ENCODE measurements around the gene SMIM45.

Gene SMIM45

DNA sequence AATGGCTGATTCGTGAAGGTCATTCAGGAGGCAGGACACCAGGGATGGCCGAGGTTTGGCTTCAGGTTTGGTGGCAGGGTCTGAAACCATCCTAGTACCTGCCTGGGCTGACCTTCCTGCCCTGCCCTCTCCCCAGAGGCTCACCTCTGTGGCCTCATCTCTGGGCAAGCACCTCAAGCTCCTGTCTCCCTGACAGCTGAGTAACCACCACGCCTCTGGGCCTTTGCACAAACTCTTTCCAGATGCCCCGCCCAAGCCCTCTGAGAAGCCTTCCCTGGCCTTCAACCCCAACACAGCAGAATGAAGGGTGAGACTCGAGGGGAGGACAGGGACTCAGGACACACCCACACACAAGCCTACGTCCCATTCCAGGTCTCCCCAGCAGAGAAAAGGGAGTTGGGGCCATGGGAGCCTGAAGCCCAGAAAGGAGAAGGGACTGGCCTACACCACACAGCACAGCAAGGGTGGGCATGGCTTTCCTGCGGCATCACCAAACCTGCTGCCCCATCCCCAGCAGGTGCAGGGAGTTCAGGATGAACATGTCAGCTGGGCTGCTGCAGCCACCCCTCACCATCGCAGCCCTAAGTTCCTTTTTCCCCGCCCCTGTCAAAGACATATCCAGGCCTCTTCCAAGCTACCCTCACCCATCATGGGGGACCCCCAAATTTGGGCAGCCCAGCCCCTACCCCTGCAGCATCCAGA, 39.5 kb upstream of the SMIM45 start:
- no peaks in the 10 kb centered on the region for H3K36me3 ChIP-seq (ENCODE audit: insufficient read depth)
- peaks cover 6% of the 10 kb centered on the region for H3K4me1 ChIP-seq (ENCODE audit: insufficient read depth)
- no peak overlapping the region for H3K4me3 ChIP-seq (ENCODE audit: low read depth, low read length)
- 81% methylated on average over 9 of the region's 9 CpGs for WGBS
- H3K27ac ChIP-seq (ENCODE audit: low read depth), result no peak overlapping the region
- no peak for DNase-seq (ENCODE audit: extremely low spot score)

GRCh38 chr22:41913040-41913719, 38.8 kb upstream of the SMIM45 start:
- Histone ChIP-seq H3K27ac (ENCODE audit: low read depth) (no peak overlapping the region), H3K36me3 (ENCODE audit: insufficient read depth) (no peaks in the 10 kb centered on the region), H3K4me1 (ENCODE audit: insufficient read depth) (peaks cover 6% of the 10 kb centered on the region), H3K4me3 (ENCODE audit: low read depth, low read length) (no peak overlapping the region)
- DNase-seq (ENCODE audit: extremely low spot score), result no peak
- 74% methylated on average over 11 of the region's 11 CpGs for WGBS

- no peak overlapping the region for H3K27ac ChIP-seq (ENCODE audit: low read depth)
- 2% methylated on average over 79 of the region's 79 CpGs for WGBS
- DNase-seq (ENCODE audit: extremely low spot score), result no peak
- H3K4me3 ChIP-seq (ENCODE audit: low read depth, low read length), result peak overlapping the region; percentile 40
- no peaks in the 10 kb centered on the region for H3K36me3 ChIP-seq (ENCODE audit: insufficient read depth)
- H3K4me1 ChIP-seq (ENCODE audit: insufficient read depth), result peaks cover 6% of the 10 kb centered on the region
These were observed 38.0 kb upstream of the SMIM45 start for GRCh38 chr22:41913842-41914534.

GRCh38 chr22:41914611-41915034, 37.3 kb upstream of the SMIM45 start:
- Histone ChIP-seq H3K36me3 (ENCODE audit: insufficient read depth) (no peaks in the 10 kb centered on the region), H3K4me1 (ENCODE audit: insufficient read depth) (peaks cover 6% of the 10 kb centered on the region), H3K27ac (ENCODE audit: low read depth) (no peak overlapping the region), H3K4me3 (ENCODE audit: low read depth, low read length) (peak overlapping the region; percentile 40)
- no peak for DNase-seq (ENCODE audit: extremely low spot score)
- under 1% methylated on average over 67 of the region's 67 CpGs for WGBS

GRCh38 chr22:41915035-41915785, 36.7 kb upstream of the SMIM45 start, which contains the start of gene SHISA8:
SHISA8 (minus strand) TSS chr22:41915074; CDS start chr22:41914667, 407 bp downstream.
- Histone ChIP-seq H3K36me3 (ENCODE audit: insufficient read depth) (no peaks in the 10 kb centered on the region), H3K4me3 (ENCODE audit: low read depth, low read length) (peak within 1 kb of the TSS; percentile 40), H3K4me1 (ENCODE audit: insufficient read depth) (peaks cover 6% of the 10 kb centered on the region), H3K27ac (ENCODE audit: low read depth) (no peak within 1 kb of the TSS)
- no peak for DNase-seq (ENCODE audit: extremely low spot score)
- WGBS, result 5% methylated on average over 63 of the region's 63 CpGs

DNA sequence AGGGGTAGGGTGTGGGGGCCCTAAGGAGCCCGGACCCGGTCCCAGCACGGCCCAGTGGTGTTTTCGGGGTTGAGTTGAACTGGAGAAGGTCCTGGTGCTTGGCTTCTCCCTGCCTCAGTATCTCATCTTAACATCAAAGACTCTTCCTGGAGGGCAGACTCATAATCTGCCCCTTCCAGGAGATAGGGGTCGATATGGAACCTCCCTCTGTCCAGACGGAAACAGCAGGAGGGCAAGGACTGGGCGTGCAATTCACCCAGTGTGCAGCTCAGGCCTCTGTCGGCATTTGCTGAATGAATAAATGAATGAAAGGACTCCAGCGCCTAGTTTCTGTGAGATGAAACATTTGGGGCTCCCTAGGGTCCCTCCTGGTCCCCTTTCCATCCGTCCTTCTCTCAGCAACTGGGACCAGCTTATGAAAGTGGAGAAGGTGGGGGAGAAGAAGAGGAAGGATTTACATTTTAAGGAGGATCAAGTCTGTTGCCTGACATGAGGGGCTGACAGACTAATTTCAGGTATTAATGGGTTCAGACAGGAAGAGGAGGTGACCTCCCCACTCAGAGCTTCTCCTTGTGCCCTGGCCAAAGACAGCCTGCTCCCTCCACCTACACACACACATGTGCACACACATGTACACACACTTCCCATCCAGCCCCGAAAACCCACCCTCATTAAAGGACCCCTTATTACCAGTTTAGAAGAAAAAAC, 36.0 kb upstream of the SMIM45 start:
- Histone ChIP-seq H3K4me3 (ENCODE audit: low read depth, low read length) (no peak overlapping the region), H3K27ac (ENCODE audit: low read depth) (no peak overlapping the region), H3K4me1 (ENCODE audit: insufficient read depth) (peaks cover 4% of the 10 kb centered on the region), H3K36me3 (ENCODE audit: insufficient read depth) (no peaks in the 10 kb centered on the region)
- 43% methylated on average over 11 of the region's 11 CpGs for WGBS
- no peak for DNase-seq (ENCODE audit: extremely low spot score)

DNA sequence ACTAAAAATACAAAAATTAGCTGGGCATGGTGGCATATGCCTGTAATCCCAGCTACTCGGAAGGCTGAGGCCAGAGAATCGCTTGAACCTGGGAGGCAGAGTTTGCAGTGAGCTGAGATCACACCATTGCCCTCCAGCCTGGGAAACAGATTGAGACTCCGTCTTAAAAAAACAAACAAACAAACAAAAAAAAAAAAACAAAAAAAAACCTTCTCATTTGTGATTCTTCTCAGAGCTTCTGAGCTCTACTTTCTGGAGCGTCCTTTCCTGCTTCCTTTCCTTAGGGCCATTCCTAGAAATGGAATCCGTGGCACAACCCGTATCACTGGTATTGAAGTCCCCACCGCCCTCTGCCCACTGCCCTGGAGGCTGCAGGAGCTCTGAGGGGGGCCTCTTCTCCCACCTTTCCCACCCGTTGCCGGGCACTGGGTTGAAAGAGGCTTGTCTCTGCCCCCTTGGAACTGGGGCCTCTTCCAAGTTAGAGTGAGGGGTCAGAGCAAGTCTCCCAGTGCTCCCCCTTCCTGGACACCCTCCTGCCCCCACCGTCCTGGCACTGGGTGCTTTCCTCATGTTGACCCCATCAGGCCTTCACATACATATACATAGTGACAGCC, 35.1 kb upstream of the SMIM45 start:
- WGBS, result 59% methylated on average over 10 of the region's 10 CpGs
- H3K36me3 ChIP-seq (ENCODE audit: insufficient read depth), result no peaks in the 10 kb centered on the region
- no peak overlapping the region for H3K27ac ChIP-seq (ENCODE audit: low read depth)
- peaks cover 2% of the 10 kb centered on the region for H3K4me1 ChIP-seq (ENCODE audit: insufficient read depth)
- DNase-seq (ENCODE audit: extremely low spot score), result no peak
- H3K4me3 ChIP-seq (ENCODE audit: low read depth, low read length), result no peak overlapping the region

GRCh38 chr22:41917375-41917902, 34.5 kb upstream of the SMIM45 start:
- Histone ChIP-seq H3K4me1 (ENCODE audit: insufficient read depth) (peaks cover 2% of the 10 kb centered on the region), H3K36me3 (ENCODE audit: insufficient read depth) (no peaks in the 10 kb centered on the region), H3K4me3 (ENCODE audit: low read depth, low read length) (no peak overlapping the region), H3K27ac (ENCODE audit: low read depth) (no peak overlapping the region)
- no peak for DNase-seq (ENCODE audit: extremely low spot score)
- 68% methylated on average over 11 of the region's 11 CpGs for WGBS

- H3K4me3 ChIP-seq (ENCODE audit: low read depth, low read length), result no peak overlapping the region
- no peak for DNase-seq (ENCODE audit: extremely low spot score)
- H3K36me3 ChIP-seq (ENCODE audit: insufficient read depth), result no peaks in the 10 kb centered on the region
- no peak overlapping the region for H3K27ac ChIP-seq (ENCODE audit: low read depth)
- peaks cover 2% of the 10 kb centered on the region for H3K4me1 ChIP-seq (ENCODE audit: insufficient read depth)
- whole genome bisulfite sequencing, result 71% methylated on average over 23 of the region's 23 CpGs
These were observed 33.8 kb upstream of the SMIM45 start for GRCh38 chr22:41917903-41918791.

GRCh38 chr22:41919357-41920224, 32.4 kb upstream of the SMIM45 start:
- Histone ChIP-seq H3K4me3 (ENCODE audit: low read depth, low read length) (peak overlapping the region; percentile 44), H3K4me1 (ENCODE audit: insufficient read depth) (peaks cover 2% of the 10 kb centered on the region), H3K27ac (ENCODE audit: low read depth) (no peak overlapping the region), H3K36me3 (ENCODE audit: insufficient read depth) (no peaks in the 10 kb centered on the region)
- no peak for DNase-seq (ENCODE audit: extremely low spot score)
- 2% methylated on average over 62 of the region's 62 CpGs for WGBS

Measured in urinary bladder (tissue), 3 donors.